ENCODE data around the gene ZCRB1. TPM values are rescaled to one million over a fixed set of nuclear protein-coding genes. Genes with fewer than 3 reads are reported as not detected.

Gene ZCRB1, protein sequence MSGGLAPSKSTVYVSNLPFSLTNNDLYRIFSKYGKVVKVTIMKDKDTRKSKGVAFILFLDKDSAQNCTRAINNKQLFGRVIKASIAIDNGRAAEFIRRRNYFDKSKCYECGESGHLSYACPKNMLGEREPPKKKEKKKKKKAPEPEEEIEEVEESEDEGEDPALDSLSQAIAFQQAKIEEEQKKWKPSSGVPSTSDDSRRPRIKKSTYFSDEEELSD
- total RNA-seq (2022; extraction: Qiagen RNA extraction), result 60.0 to 64.7 TPM (median 60.3 TPM) in 5 replicates

GRCh38 chr12:42325653-42326474 is at the start of gene ZCRB1, which contains the start of gene PPHLN1:
Gene ZCRB1 (minus strand): TSS chr12:42326094. CDS start chr12:42324102, 1,992 bp downstream.
Gene PPHLN1 (plus strand): TSS chr12:42326167. CDS start chr12:42335903, 9,736 bp downstream.

Other genes starting within 250 kb of the ZCRB1 start
- gene GXYLT1, start 181.2 kb downstream of the ZCRB1 start, total RNA-seq (2022; extraction: Qiagen RNA extraction), result 11.7 to 15.8 TPM (median 14.1 TPM) in 5 replicates
- gene YAF2, start 87.8 kb downstream of the ZCRB1 start, total RNA-seq (2022; extraction: Qiagen RNA extraction), result 17.8 to 27.2 TPM (median 24.4 TPM) in 5 replicates
- gene PPHLN1, start 73 bp upstream of the ZCRB1 start, total RNA-seq (2022; extraction: Qiagen RNA extraction), result 48.2 to 75.9 TPM (median 56.9 TPM) in 5 replicates

Data from A549 treated with Hydrocortisone at 1 μM for 4 hours (cell line).